SIG-M5 (cell line): ENCODE data around the gene PSMC1.

Source experiments
- DNase-seq: peaks from one replicate; lab custom pipeline; 2025; lab: John Stamatoyannopoulos, UW

The PSMC1 gene

DNA sequence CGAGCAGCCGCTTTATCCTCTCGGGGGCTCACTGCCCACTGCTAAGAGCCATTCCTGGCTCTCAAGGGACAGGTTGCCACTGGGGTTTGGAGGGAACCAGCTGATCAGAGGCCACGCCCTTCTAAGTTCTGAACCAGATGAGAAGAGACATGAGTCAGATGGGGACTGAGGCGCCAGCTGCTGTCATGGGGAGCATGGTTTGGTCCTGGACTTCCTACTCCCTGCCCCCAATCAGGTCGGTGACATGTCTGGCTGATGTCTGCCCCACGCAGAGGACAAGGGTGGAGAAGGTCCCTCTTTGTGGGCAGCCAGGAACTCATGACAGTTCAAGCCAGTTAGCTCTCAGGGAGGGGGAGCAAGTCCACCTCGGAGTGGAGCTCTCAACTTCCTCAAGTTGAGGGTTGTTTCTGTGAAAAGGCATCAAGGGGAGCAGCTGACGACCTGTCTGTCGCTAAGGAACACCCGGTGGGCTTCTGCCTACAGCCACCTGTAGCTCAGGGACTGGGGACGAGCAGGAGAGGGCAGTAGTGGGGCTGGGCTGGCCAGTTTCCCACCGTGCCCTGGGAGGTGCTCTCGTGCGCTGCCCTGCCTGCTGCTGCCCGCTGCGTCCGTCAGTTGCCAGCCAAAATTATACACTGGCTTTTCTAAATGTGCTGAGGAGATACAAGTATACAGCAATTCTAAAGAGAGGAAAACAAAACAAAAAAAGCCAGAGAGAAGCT, 20.5 kb downstream of the PSMC1 start:
- DNase-seq, result no peak

DNA sequence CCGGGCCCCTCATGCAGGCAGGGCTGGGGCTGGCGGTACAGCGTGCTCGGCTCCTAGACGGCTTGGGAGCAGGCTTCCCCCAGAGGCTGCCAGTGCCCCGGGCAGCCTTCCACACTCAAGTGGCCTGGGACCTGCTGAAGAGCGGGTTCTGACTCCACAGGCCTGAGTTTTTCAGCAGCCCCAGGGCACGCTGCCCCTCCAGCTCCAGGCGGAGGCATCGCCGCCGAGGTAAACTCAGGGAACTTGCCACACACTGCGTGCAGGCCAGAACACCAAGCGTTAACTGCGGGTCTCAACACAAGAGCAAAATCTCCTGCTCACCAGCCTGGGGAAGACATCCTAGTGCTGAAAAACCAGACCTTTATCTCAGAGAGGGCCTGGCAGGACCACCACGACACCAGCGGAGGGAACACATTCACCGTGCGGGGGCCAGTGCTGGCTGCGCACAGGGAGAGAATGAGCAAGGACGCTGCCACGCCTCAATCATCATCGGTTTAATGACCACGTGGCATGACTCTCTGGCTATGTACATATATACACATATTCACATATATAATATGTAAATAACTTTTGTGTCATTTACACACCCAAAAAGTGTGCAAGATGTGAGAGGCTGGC, 21.3 kb downstream of the PSMC1 start:
- DNase-seq, result no peak

DNA sequence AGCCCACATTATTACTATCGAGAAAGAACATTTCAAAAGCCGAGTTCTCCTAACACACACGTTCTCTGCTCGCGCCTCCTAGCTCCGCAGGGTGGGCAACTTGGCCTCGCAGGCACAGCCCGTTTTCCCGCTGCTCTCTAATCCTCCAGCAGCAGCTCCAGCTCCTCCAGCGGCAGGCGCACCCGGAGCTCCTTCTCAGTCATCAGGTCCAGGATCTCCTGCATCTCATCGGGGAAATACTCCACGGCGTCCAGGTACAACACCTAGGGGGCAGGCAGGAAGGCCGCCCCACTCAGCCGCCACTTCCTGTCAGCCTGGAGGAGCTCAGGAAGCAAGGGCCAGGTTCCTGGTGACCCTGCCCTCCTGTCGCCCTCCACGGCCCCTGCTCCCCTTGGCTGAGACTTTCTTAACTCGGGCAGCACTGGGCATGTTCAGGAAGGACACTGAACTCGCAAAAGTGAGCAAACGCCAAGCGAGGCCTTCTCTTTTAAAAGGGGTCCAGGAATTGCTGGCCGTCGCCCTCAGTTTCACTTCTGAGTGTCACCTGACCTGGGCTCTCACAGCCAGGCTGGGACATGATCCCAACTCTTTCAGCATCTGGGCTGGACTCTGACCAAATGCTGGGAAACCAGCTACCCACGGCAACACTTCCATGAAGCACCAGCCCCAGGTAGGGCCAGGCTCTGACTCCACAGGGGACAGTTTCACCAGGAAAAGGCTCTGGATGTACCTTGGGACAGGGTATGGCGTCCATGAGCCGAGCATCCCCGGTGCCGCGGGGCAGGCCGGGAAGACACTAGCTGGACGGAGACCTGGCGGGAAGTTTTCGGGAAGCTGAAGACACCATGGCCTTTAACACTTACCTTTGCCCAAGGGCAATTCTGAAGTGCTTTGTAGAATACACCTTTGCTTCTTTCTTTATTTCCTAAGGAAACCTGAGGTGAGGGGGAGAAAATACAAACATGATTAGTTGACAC, 22.1 kb downstream of the PSMC1 start:
- no peak for DNase-seq

DNA sequence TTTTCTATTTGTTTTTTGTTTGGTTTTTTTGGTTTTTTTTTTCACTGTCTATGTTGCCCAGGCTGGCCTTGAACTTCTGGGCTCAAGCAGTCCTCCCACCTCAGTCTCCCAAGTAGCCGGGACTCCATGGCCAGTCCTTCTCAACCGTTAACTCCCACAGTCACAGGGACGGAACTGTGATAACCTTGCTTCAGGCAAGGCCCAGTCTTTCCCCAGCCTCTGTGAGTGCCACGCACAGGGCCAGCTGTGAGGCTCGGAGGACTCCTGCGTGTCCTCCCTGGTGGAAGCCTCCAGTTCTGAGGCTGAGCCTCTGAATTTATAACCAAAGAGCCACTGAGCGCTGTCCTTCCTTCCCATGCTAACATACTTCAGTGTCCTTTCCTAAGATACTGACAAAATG, 23.7 kb downstream of the PSMC1 start:
- DNase-seq, result no peak

GRCh38 chr14:90281261-90281660, 24.9 kb downstream of the PSMC1 start:
- no peak for DNase-seq

DNA sequence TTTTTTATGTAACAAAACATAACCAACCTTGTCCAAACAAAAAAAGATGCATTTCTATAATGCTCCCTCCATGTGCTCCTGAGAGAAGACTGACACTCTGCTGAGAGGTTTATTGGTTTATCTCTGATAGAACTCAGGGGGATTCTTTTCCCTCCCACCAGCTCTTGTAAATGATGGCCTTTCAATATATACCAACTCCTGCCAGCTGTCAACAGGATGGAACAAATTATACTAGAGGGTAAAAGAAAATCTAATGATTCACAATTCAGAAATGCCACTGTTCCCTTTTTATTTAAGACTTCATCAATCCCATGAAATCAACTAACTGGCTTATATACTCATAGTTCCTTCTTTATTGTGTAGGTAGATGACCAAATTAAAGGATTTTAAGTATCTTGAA, 25.4 kb downstream of the PSMC1 start:
- no peak for DNase-seq

DNA sequence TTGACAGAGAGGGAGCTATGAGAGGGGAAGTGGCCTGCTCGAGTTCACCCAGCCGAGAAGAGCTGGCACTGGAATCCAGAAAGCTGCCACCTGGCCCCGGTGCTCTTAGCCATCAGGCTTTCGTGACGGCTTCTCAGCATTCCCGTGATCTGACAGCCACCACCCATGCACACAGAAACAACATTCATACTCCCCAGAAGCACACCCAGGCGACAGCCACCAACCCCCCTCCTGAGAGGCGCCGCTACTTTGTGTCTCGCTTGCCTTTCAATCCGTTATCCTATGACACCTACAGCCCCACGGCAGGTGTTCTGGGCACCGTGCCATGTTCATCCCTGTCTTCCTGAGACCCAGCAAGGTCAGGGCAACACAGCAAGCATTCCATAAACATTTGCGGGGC, 31.4 kb downstream of the PSMC1 start:
- no peak for DNase-seq

- DNase-seq, result no peak
These were observed 32.5 kb downstream of the PSMC1 start for GRCh38 chr14:90288651-90289355.

GRCh38 chr14:90290337-90291011, 34.1 kb downstream of the PSMC1 start:
- DNase-seq, result no peak

DNA sequence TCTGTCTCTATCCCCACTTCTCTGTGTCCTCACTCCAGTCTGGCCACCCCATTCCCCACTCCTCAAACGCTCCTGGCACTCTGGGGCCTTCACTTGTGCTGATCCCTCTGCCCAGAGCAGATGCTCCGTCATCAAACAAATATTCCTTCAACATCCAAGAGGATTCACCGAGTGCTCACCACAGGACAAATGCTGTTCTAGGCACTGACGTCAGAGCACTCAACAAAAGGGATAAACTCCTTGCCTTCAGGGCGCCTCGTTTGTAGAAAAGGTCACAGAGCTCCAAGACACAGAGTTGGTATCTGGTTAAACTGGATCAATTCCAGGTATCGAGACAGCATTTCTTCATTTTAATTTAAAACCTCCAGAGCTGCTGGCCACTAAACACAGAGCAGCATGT, 35.3 kb downstream of the PSMC1 start:
- no peak for DNase-seq

DNA sequence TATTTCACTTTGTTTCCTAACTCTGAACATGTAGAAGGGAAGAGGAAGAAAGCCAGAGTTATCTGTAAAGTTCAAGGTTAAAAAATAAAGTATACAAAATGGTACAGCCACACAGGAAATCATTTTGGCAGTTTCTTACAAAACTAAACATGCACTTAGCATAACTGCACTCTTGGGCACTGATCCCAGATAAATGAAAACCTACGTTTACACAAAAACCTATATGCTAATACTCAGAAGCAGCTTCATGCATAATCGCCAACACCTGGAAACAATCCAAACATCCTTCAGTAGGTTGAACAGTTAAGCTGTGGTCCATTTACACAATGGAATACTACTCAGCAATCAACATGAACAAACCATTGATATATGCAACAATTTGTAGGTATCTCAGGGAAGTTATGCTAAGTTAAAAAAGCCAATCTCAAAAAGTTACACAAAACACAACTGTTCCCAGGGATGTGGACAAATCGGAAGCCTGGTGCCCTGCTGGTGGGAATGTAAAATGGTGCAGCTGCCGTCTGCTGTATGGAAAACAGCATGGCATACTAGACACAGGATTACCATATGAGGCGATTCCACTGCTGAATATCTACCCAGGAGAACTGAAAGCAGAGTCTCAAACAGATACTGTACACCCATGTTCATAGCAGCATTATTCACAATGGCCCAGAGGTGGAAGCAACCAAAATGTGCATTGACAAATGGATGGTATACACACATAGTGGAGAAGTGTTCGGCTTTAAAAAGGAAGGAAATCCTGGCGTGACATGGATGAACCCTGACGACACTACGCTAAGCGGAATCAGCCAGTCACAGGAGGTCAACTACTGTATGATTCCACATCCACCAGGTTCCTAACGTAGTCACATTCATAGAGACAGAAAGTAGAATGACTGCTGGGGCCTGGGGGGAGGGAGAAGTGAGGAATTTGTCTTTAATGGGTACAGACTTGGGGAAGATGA, 37.7 kb downstream of the PSMC1 start:
- DNase-seq, result no peak

GRCh38 chr14:90294872-90295271, 38.5 kb downstream of the PSMC1 start:
- peak; percentile 26 for DNase-seq

- DNase-seq, result peak; percentile 37
These were observed 39.6 kb downstream of the PSMC1 start for GRCh38 chr14:90295870-90296516.

DNA sequence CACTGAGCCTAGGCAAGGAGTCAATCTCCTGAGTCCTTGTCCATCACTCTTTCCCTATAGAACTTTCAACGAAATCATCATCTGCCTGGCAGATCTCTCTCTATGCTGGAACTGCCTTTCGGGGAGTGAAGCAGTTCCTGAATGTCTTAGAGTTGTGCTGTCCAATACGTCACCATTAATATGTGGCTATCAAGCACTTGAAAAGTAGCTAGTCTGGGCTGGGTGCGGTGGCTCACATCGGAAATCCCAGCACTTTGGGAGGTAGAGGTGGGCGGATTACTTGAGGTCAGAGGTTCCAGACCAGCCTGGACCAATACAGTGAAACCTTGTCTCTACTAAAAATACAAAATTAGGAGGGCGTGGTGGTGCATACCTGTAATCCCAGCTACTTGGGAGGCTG, 40.3 kb downstream of the PSMC1 start:
- DNase-seq, result no peak

DNA sequence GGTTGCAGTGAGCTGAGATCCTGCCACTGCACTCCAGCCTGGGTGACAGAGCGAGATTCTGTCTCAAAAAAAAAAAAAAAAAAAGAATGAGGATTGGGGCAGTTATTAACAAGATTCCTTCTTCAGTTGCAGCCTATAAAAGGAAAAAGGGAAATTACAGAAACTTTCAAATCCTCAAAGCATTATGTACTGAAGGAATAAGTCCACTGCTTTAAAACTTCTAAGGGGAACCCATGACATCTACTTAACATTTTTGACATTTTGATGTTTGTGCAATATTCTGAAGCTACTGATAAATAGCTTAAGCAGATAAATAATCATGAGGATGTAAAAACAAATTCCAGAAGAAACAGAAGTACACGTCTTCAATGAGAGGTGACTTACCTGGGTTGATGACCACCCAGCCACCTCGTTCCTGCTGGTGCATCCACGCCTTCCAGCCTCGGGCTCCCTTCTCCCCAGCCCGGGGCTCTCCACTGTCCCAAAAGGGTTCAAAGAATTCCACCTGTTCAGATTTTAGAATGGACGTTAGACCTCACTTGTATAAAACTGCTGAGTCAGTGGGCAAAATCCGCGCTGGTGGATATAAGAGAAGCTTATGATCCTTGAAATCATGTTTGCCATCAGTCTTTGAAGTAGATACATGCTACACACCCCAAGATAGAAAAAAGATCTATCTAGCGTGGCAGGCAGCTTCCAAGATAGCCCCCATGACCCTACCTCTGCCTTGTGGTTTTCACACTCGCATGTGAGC, 41.7 kb downstream of the PSMC1 start:
- DNase-seq, result no peak

- DNase-seq, result peak; percentile 20
These were observed 43.1 kb downstream of the PSMC1 start for GRCh38 chr14:90299408-90299807.

- DNase-seq, result peak; percentile 57
These were observed 44.3 kb downstream of the PSMC1 start for GRCh38 chr14:90300611-90301047.

DNA sequence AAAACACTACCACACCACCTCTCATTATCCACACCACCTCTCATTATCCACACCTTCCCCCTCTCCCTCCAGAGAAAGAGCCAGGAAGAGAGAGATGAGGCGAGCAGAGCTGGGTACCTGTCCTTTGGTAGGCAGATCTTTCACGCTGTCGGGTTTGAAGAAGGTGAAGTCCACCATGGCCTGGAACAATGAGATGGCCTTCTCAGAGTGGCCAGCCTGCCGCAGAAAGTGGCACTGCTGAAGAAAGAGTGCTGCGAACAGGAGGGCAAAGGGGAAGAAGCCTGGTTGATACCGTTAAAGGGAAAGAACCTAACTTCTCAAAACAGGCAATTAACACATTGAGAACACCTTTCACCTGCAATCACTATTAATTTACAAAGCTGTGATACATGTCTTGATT, 44.8 kb downstream of the PSMC1 start:
- no peak for DNase-seq

DNA sequence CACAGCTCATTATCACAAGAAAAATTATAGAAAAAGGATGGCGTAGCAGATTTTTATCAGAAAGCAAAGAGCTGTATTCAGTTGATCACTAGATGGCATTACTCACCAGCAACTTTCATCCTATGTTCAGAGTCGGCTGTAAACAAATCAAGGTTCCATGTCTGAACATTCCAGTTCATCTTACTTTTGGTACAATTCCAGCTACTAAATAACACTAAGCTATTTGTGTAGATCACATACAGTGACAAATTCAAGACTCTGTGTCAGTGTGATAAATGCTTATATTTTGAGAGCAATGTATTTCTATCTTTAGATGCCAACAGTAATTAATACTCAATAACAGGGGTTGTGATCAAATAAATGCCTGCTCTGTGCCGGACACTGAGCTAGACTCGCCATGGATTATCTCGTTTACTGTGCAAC, 45.3 kb downstream of the PSMC1 start:
- DNase-seq, result no peak
